SK-N-SH (cell line): ENCODE measurements around the gene ZNF532. TPM values are rescaled to one million over a fixed set of nuclear protein-coding genes. Genes with fewer than 3 reads are reported as not detected.

Experiments
- CTCF ChIA-PET: fragments of 300-600, 350-600 bp; formaldehyde crosslinking; extraction: SDS; loops from one replicate; lab custom pipeline; 2021; lab: Yijun Ruan, JAX
- POLR2A ChIA-PET: fragments of 350-600 bp; sonication (Branson Sonifier 250); formaldehyde crosslinking; extraction: SDS; loops from one replicate; lab custom pipeline; 2020; ENCODE audit warnings: antibody characterized with exemption, inconsistent platforms; lab: Yijun Ruan, JAX
- DNase-seq: peaks from one replicate; pipeline ENCODE4 v3.0.0; 2012
- H2AFZ ChIP-seq: fragments of 200-600 bp; sonication (generic); 2 replicates; pipeline ENCODE4 v1.8.1; 2016; ENCODE audit warnings: antibody characterized with exemption, mild to moderate bottlenecking, low read depth
- H3F3A ChIP-seq: fragments of 200-600 bp; sonication (generic); replicated peaks from 2 replicates; pipeline ENCODE3; 2016; ENCODE audit warnings: antibody characterized with exemption, mild to moderate bottlenecking; ENCODE audit not compliant: insufficient read depth
- H3K27ac ChIP-seq, 2 experiments: fragments of 200-500 bp in 1 of 2; fragments of 200-600 bp in 1 of 2; sonication (Bioruptor generic) in 1 of 2; sonication (generic), shearing (Covaris generic) in 1 of 2; 2 replicates each; pipeline versions ENCODE4 v1.5.1 to v1.6.1; 2014 to 2016; ENCODE audit warnings: low read depth in 2 of 2, inconsistent platforms in 1 of 2, low read length in 1 of 2, mild to moderate bottlenecking in 1 of 2, mixed read lengths in 1 of 2
- H3K27me3 ChIP-seq: fragments of 200-600 bp; sonication (generic), shearing (Covaris generic); 2 replicates; pipeline ENCODE4 v1.6.1; 2016; ENCODE audit warnings: mixed run types; ENCODE audit not compliant: insufficient read depth
- H3K36me3 ChIP-seq, 2 experiments: fragments of 200-500 bp in 1 of 2; fragments of 200-600 bp in 1 of 2; sonication (Bioruptor generic) in 1 of 2; sonication (generic) in 1 of 2; replicated peaks in 1 of 2; 2 replicates each; pipeline versions ENCODE3 to v1.5.1; 2014 to 2016; ENCODE audit warnings: low read length in 1 of 2, mild to moderate bottlenecking in 1 of 2; ENCODE audit not compliant: insufficient read depth in 2 of 2, control insufficient read depth in 1 of 2
- H3K4me1 ChIP-seq, 2 experiments: fragments of 200-500 bp in 1 of 2; fragments of 200-600 bp in 1 of 2; sonication (Bioruptor generic) in 1 of 2; sonication (generic), shearing (Covaris generic) in 1 of 2; 2 replicates each; pipeline versions ENCODE4 v1.5.1 to v1.6.1; 2014 to 2016; ENCODE audit warnings: low read depth in 1 of 2, low read length in 1 of 2, mixed run types in 1 of 2; ENCODE audit not compliant: insufficient read depth in 2 of 2, control insufficient read depth in 1 of 2
- H3K4me2 ChIP-seq: fragments of 200-600 bp; sonication (generic), shearing (Covaris generic); 2 replicates; pipeline ENCODE4 v1.6.1; 2017; ENCODE audit warnings: mixed run types
- H3K4me3 ChIP-seq, 2 experiments: fragments of 200-500 bp in 1 of 2; fragments of 200-600 bp in 1 of 2; sonication (Bioruptor generic) in 1 of 2; sonication (generic), shearing (Covaris generic) in 1 of 2; 2 replicates each; pipeline versions ENCODE4 v1.5.1 to v1.8.1; 2014 to 2016; ENCODE audit warnings: low read depth in 2 of 2, inconsistent platforms in 1 of 2, low read length in 1 of 2, mild to moderate bottlenecking in 1 of 2, mixed read lengths in 1 of 2, moderate library complexity in 1 of 2
- H3K79me2 ChIP-seq: fragments of 200-600 bp; sonication (generic); 2 replicates; pipeline ENCODE4 v1.8.1; 2017; ENCODE audit warnings: mild to moderate bottlenecking; ENCODE audit not compliant: insufficient read depth
- H3K9ac ChIP-seq: fragments of 200-600 bp; sonication (generic); 2 replicates; pipeline ENCODE4 v1.6.1; 2017; ENCODE audit warnings: mixed run types
- H3K9me2 ChIP-seq: fragments of 200-600 bp; sonication (generic); 2 replicates; pipeline ENCODE4 v1.6.1; 2017; ENCODE audit warnings: mixed run types
- H3K9me3 ChIP-seq: fragments of 200-600 bp; sonication (generic); 2 replicates; pipeline ENCODE4 v1.6.1; 2017; ENCODE audit warnings: mixed run types, mild to moderate bottlenecking, moderate library complexity
- H4K20me1 ChIP-seq: fragments of 200-600 bp; sonication (generic); 2 replicates; pipeline ENCODE4 v1.6.1; 2017; ENCODE audit warnings: mild to moderate bottlenecking, mixed run types; ENCODE audit not compliant: insufficient read depth
- CTCF ChIP-seq: fragments of 200-600 bp; sonication (generic); IDR thresholded peaks from 2 replicates; pipeline ENCODE4 v1.6.1; 2017; ENCODE audit warnings: antibody characterized with exemption, mild to moderate bottlenecking, moderate library complexity
- EZH2phosphoT487 ChIP-seq: fragments of 200-600 bp; sonication (generic); IDR thresholded peaks from 2 replicates; pipeline ENCODE4 v1.6.1; 2017; ENCODE audit warnings: low read depth, mixed run types, mild to moderate bottlenecking, antibody characterized with exemption, moderate library complexity, borderline replicate concordance
- FOSL2 ChIP-seq: IDR thresholded peaks from 2 replicates; pipeline ENCODE4 v1.4.0; 2012; ENCODE audit warnings: low read depth, mild to moderate bottlenecking, moderate library complexity, borderline replicate concordance
- FOXJ3 ChIP-seq: sonication (generic); formaldehyde crosslinking; IDR thresholded peaks from 2 replicates; pipeline ENCODE4 v1.5.1; 2020; ENCODE audit warnings: mild to moderate bottlenecking, missing genetic modification reagents
- FOXM1 ChIP-seq: IDR thresholded peaks from 2 replicates; pipeline ENCODE4 v1.4.0; 2012; ENCODE audit warnings: low read depth, mild to moderate bottlenecking
- GATA2 ChIP-seq: sonication (generic); formaldehyde crosslinking; IDR thresholded peaks from 2 replicates; pipeline ENCODE4 v1.5.0; 2020; ENCODE audit warnings: mild to moderate bottlenecking, missing genetic modification reagents
- JUND ChIP-seq: IDR thresholded peaks from 2 replicates; pipeline ENCODE4 v1.4.0; 2012
- NRF1 ChIP-seq: IDR thresholded peaks from 2 replicates; pipeline ENCODE4 v1.6.1; 2012; ENCODE audit warnings: low read depth, mild to moderate bottlenecking, low read length
- POLR2AphosphoS5 ChIP-seq: IDR thresholded peaks from 2 replicates; pipeline ENCODE4 v1.6.1; 2012; ENCODE audit warnings: low read depth, low read length
- RAD21 ChIP-seq: IDR thresholded peaks from 2 replicates; pipeline ENCODE4 v1.6.1; 2012; ENCODE audit warnings: mild to moderate bottlenecking, low read length
- RFX5 ChIP-seq: IDR thresholded peaks from 2 replicates; pipeline ENCODE4 v1.6.1; 2012; ENCODE audit warnings: mild to moderate bottlenecking, improper control_type of control experiment, low read length
- TAF1 ChIP-seq: IDR thresholded peaks from 2 replicates; pipeline ENCODE4 v1.6.1; 2012; ENCODE audit warnings: low read depth, mild to moderate bottlenecking, low read length, moderate library complexity, borderline replicate concordance
- TEAD4 ChIP-seq: IDR thresholded peaks from 2 replicates; pipeline ENCODE4 v1.4.0; 2012; ENCODE audit warnings: mild to moderate bottlenecking, borderline replicate concordance; ENCODE audit not compliant: insufficient read depth
- YY1 ChIP-seq: IDR thresholded peaks from 2 replicates; pipeline ENCODE4 v1.4.0; 2012; ENCODE audit warnings: low read depth, mild to moderate bottlenecking
- WGBS: methylation state at CpG from one replicate; pipeline ENCODE4 v1.1.6; 2017; ENCODE audit warnings: low lambda C conversion rate; 5-methylcytosine and 5-hydroxymethylcytosine counted together
- polyA plus RNA-seq, 3 experiments: library from polyadenylated mRNA; depleted of rRNA; stranded (reverse); fragments of >200 nt; gene quantifications; 2 replicates each; pipeline ENCODE4 v1.2.3, GENCODE V29; 2012
- TF ChIP-seq, protein P1 (sequence below): IDR thresholded peaks from 2 replicates; pipeline ENCODE4 v1.4.0; 2012; ENCODE audit warnings: low read depth, borderline replicate concordance
- TF ChIP-seq, protein P2 (sequence below): IDR thresholded peaks from 2 replicates; pipeline ENCODE4 v1.6.1; 2012; ENCODE audit warnings: mild to moderate bottlenecking, low read depth, low read length, moderate library complexity
- TF ChIP-seq, protein P3 (sequence below): fragments of 150-350 bp; IDR thresholded peaks from 2 replicates; pipeline ENCODE4 v1.6.1; 2017; ENCODE audit warnings: antibody characterized with exemption, low read length, low read depth, borderline replicate concordance

The ZNF532 gene
- polyA plus RNA-seq, 1 of the 3 experiments (the other 2 are of a cell fraction) = 34.7 TPM

DNA sequence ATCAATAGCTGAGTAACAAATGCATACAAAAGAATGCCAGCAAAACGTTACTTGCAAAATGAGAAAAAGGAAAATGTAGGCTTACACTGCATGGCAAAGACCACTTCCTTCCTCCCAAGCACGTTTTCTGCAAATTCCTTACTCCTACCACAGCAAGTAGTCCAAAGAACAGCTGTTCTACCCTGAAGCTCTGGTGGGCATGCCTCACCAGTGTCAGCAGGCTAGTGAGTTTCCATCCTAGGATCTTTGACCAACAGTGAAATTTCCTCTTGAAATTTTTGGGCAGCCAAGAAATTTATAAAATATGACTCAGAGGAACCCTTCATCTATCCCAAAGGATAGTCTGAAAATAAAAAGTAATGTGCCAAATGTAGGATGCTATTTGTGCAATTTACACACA, 123.9 kb downstream of the ZNF532 start:
- no peak overlapping the region for H3K4me3 ChIP-seq
- no peak overlapping the region for H3K9ac ChIP-seq
- 88% methylated on average over 2 of the region's 2 CpGs for WGBS
- H3K79me2 ChIP-seq = no peaks in the 10 kb centered on the region
- H3K4me2 ChIP-seq = no peak overlapping the region
- H3K9me3 ChIP-seq = no peaks in the 10 kb centered on the region
- ChIA-PET CTCF (interaction anchor here (0.9 kb wide), 1 partner anchor 9 kb away, joined by 4 read pairs; no protein-coding TSS in a partner anchor), POLR2A (no interaction called here)
- no peaks in the 10 kb centered on the region for H4K20me1 ChIP-seq
- peaks cover 0 to 20% of the 10 kb centered on the region in 2 experiments for H3K36me3 ChIP-seq
- no peak overlapping the region for H3K27ac ChIP-seq
- H3K4me1 ChIP-seq = peaks cover 5 to 19% of the 10 kb centered on the region in 2 experiments; a peak in 3 of 4 replicates
- TF ChIP-seq GATA2 (CRISPR knock-in tag) (no peak), RAD21 (no peak), POLR2AphosphoS5 (no peak), FOSL2 (no peak), FOXJ3 (CRISPR knock-in tag) (no peak), NRF1 (no peak), EZH2phosphoT487 (no peak)
- TF ChIP-seq, protein P1, sequence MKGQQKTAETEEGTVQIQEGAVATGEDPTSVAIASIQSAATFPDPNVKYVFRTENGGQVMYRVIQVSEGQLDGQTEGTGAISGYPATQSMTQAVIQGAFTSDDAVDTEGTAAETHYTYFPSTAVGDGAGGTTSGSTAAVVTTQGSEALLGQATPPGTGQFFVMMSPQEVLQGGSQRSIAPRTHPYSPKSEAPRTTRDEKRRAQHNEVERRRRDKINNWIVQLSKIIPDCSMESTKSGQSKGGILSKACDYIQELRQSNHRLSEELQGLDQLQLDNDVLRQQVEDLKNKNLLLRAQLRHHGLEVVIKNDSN = no peak
- TF ChIP-seq, protein P2, sequence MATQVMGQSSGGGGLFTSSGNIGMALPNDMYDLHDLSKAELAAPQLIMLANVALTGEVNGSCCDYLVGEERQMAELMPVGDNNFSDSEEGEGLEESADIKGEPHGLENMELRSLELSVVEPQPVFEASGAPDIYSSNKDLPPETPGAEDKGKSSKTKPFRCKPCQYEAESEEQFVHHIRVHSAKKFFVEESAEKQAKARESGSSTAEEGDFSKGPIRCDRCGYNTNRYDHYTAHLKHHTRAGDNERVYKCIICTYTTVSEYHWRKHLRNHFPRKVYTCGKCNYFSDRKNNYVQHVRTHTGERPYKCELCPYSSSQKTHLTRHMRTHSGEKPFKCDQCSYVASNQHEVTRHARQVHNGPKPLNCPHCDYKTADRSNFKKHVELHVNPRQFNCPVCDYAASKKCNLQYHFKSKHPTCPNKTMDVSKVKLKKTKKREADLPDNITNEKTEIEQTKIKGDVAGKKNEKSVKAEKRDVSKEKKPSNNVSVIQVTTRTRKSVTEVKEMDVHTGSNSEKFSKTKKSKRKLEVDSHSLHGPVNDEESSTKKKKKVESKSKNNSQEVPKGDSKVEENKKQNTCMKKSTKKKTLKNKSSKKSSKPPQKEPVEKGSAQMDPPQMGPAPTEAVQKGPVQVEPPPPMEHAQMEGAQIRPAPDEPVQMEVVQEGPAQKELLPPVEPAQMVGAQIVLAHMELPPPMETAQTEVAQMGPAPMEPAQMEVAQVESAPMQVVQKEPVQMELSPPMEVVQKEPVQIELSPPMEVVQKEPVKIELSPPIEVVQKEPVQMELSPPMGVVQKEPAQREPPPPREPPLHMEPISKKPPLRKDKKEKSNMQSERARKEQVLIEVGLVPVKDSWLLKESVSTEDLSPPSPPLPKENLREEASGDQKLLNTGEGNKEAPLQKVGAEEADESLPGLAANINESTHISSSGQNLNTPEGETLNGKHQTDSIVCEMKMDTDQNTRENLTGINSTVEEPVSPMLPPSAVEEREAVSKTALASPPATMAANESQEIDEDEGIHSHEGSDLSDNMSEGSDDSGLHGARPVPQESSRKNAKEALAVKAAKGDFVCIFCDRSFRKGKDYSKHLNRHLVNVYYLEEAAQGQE = no peak
- H3F3A ChIP-seq = peaks cover 32% of the 10 kb centered on the region
- H3K9me2 ChIP-seq = no peaks in the 10 kb centered on the region
- no peak for DNase-seq
- no peak overlapping the region for H2AFZ ChIP-seq
- no peaks in the 10 kb centered on the region for H3K27me3 ChIP-seq

GRCh38 chr18:58989184-58989759, 124.6 kb downstream of the ZNF532 start:
- Histone ChIP-seq H3K4me2 (no peak overlapping the region), H3K36me3 (peaks cover 0 to 13% of the 10 kb centered on the region in 2 experiments)

More at GRCh38 chr18:58989184-58989759, 124.6 kb downstream of the ZNF532 start:
- no peak overlapping the region for H3K27ac ChIP-seq
- POLR2A ChIA-PET = no interaction called here
- no peaks in the 10 kb centered on the region for H3K9me3 ChIP-seq
- TF ChIP-seq TEAD4 (no peak), FOXJ3 (CRISPR knock-in tag) (no peak), FOXM1 (no peak), EZH2phosphoT487 (no peak), TAF1 (no peak), RAD21 (no peak), JUND (no peak), YY1 (no peak), CTCF (no peak), POLR2AphosphoS5 (no peak), RFX5 (no peak)
- TF ChIP-seq, protein P3, sequence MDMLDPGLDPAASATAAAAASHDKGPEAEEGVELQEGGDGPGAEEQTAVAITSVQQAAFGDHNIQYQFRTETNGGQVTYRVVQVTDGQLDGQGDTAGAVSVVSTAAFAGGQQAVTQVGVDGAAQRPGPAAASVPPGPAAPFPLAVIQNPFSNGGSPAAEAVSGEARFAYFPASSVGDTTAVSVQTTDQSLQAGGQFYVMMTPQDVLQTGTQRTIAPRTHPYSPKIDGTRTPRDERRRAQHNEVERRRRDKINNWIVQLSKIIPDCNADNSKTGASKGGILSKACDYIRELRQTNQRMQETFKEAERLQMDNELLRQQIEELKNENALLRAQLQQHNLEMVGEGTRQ = no peak
- peaks cover 35% of the 10 kb centered on the region for H3F3A ChIP-seq
- no peak overlapping the region for H3K9ac ChIP-seq
- no peaks in the 10 kb centered on the region for H3K9me2 ChIP-seq
- no peaks in the 10 kb centered on the region for H3K79me2 ChIP-seq
- peaks cover 5 to 26% of the 10 kb centered on the region in 2 experiments; a peak in 3 of 4 replicates for H3K4me1 ChIP-seq
- no peaks in the 10 kb centered on the region for H3K27me3 ChIP-seq
- no peak overlapping the region for H2AFZ ChIP-seq
- DNase-seq = no peak
- H3K4me3 ChIP-seq = no peak overlapping the region
- 97% methylated on average over 2 of the region's 2 CpGs for WGBS
- no peaks in the 10 kb centered on the region for H4K20me1 ChIP-seq
- CTCF ChIA-PET = no interaction called here
